Fibroblast of skin of right biceps (primary cell): ENCODE measurements around the gene BCR.

Experiments used
- DNase-seq: peaks from one replicate; pipeline ENCODE4 v3.0.0-alpha.2; 2013

The BCR gene

DNA sequence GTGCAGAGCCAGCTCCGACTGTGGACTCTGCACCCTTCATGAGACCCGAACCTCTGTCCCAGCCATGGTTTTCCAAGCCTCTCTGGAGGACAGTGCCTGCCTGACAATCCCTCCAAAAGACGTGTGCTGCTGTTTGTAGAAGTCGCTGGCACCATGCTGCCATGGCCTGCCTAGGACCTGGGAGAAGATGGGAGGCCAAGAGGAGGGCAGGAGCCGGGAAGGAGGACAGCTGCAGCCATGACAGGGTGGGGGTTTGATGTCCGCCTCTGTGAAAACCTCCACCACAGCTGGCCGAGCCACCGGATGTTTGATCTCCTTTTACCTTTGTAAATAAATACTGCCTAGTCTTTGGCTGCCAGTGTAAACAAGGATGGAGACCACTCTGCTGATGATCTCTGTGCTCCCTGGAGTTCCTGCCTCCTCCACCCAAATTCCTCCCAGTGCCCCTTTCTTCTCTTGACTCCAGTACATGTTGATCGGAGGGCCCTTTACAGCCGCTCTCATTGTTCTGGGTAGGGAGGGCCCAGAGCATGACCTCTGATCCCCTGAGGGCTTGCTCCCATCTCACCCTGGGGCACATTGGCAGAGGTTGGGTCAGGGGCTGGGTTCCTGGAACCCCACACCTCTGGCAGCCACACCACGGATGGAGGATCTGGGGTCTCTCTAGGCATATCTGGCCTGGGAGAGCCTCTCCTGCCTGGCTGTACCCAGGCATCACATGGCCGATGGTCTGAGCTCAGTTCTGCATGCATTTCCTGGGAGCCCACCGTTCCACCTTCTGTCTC, 66.9 kb downstream of the BCR start:
- no peak for DNase-seq

DNA sequence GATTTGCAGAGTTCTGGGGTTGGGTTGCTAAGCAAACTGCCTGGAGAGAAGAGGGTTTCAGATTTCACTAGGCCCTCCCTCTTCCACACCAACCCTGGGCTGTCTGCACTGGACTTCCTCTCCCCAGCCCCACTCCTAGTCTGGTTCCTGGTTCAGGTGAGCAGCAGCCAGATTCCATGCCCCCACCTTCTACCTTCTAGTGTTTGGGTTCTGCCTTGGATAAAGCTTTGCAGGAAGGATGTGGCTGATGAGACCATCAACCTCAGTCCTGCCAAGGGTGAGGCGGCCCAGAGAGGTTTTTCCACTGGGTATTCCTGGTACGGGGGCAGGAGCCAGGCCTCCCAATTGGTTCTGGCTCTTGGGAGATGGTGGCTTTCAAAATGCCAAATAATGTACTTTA, 68.3 kb downstream of the BCR start:
- DNase-seq: peak; percentile 22

DNA sequence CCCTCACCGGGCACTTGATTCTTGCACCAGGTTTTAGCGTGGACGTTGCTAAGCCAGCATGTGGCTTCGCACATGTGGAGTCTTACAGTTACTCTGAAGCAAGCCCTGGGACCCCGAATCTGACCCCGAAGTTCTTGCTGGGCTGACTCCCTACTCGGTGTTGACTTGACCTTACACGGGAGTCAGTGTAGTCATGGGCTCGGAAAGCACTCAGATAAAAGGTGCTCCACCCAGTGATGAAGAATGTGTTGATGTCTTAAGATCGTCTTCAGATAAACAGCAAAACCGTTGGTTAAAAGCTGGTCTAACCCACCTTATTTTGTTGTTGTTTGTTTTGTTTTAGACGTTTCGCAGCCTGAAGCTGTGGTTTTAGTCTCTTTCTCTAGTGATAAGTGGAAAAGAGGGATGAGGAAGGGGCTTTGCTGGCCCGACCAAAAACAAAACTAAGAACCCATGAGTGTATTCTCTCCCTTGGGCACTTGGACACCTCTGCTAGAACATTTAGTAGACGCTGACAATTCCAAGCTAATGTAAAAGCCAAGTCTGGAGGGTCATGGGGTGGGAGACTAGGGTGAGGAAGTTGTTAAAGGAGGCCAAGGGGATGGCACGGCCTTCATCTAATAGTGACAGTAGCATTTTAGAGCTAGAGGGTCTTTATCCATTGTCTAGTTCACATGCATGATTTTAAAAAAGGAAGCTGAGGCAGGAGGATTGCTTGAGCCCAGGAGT, 69.9 kb downstream of the BCR start:
- DNase-seq: no peak

DNA sequence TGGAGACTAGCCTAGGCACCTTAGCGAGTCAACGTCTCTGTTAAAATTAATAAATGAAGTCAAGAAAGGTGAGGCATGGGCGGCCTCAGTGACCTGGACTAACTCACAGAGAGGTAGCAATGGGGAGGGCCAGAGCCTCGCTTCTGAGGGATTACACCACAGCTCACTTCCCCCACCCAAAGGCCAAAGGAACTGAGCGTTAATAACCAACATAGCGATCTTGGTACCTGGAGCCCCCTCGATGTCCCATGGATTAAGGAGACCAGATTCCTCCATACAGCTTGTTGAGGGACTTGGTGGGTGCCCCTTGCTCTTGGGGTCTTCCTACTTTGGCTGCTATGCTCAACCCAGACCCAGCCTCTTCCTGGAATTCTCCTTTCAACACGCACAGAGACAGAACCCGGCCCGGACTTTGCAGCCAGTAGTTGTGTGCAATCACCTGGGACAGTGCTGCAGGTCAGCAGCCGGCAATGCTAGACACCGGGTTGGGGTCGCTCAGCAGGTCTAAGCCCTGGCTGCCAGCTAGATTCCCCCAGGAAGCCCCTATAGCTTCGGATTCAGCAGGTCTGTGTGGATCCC, 70.6 kb downstream of the BCR start:
- no peak for DNase-seq

DNA sequence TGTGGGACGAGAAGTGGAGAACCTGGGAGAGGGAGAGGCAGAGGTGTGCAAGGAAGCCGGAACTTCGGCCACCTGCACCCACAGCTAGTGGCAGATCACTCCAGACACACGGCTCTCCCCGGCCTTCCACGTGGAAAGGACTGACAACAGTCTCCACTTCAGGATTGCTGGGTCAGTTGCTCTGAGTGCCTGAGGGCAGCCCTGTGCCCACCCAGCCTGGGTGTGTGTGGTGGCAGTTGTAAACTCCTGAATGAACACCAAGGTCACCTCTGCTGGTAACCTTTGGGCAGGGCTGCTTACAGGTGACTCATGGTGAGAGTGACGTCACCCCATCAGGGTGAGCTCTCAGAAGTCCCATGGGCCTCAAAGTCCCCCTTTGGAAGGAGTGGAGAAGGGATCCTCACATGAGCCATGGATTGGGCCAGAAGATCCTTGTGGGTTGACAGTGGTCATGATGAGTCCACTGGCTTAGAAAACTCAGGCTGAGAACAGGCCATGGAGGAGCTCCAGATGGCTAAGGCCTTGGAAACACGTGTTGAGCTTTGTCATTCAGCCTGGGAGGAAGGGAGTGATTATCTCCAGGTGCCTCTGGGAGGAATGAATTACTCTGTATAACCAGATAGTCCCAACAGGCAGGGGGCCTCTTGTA, 71.3 kb downstream of the BCR start:
- peak; percentile 7 for DNase-seq

DNA sequence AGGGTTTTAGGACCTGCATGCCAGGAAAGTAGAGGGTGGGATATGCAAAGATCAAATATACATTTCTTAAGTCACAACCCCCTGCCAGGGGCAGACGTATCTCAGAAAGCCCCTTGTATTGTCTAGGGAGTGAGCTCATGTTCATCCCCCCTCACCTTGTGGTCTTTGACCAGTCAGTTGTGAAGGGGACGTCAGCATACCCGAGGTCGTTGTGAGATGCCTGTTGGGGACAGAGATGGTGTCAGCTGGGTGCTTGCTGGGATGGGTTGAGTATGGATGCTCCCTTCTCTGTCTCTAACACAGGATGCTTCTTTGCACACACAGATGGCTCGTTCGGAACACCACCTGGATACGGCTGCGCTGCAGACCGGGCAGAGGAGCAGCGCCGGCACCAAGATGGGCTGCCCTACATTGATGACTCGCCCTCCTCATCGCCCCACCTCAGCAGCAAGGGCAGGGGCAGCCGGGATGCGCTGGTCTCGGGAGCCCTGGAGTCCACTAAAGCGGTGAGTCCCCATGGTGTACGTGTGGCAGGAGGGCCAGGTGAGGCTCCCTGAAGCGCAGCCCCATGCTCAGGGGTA, 73.3 kb downstream of the BCR start:
- no peak for DNase-seq

DNA sequence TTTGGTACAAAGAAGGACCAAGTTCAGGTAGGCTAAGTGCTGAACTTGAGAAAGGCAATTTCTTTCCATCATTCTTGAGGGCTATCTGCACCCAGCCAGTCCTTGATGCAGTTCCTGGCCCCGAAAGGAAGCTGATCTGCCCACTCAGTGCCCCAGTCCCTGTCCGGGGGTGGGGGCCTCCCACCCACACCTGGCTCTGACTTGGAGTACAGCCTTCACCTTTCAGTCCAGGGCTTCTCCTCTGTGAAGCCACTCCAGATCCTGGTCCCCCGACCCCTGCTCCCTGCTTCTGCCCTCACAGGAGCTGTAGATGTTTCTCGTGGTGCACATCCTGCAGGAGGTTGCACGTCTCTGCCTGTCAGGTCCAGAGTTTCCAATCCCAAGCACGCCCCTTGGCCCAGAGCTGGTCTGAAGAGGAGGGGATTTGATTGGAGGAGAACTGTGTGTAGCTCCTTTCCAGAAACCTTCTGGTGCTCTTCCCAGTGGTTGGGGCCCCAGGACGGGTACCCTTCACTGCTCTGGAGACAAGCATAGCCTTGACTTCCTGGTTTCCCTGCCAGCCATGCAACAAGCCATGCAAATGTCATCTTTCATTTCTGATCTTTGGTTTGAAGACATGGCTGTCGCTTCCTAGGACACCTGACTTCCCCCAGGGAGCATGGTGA, 75.3 kb downstream of the BCR start:
- no peak for DNase-seq

DNA sequence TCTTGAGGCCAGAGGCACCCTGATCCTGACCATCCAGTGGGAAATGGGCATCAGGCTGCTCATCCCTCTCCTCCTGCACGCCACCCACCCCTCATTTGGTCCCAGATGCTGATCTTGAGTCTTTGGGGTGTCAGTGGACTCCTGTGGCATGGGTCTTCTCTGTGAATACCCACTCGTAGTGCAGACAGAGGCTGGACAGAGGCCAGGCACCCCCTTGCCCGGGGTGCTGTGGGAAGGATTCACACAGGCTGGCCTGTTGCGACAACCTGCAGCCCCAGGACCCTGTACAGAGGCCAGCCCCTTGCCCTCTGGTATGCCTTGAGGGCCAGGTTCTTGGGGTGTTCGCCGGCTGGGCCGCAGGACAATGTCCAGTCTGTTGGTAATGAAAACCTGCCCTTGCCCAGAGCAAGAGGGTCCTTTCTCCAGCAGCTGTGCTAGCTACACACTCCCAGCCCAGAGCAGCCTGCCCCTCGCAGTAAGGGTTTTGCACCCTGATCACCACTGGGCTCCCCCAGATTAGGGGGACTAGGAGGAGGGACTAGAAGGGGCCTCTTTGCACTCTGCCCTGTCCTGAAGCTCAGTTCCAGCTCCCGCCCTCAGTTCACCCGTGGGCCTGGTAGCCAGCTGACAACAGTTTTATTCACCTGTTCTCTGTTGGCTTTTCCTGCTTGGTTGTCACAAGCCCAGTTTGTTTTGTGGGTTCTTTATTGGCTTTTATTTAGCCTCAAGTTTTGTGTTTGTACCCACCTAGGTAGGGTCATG, 76.0 kb downstream of the BCR start:
- DNase-seq: no peak

DNA sequence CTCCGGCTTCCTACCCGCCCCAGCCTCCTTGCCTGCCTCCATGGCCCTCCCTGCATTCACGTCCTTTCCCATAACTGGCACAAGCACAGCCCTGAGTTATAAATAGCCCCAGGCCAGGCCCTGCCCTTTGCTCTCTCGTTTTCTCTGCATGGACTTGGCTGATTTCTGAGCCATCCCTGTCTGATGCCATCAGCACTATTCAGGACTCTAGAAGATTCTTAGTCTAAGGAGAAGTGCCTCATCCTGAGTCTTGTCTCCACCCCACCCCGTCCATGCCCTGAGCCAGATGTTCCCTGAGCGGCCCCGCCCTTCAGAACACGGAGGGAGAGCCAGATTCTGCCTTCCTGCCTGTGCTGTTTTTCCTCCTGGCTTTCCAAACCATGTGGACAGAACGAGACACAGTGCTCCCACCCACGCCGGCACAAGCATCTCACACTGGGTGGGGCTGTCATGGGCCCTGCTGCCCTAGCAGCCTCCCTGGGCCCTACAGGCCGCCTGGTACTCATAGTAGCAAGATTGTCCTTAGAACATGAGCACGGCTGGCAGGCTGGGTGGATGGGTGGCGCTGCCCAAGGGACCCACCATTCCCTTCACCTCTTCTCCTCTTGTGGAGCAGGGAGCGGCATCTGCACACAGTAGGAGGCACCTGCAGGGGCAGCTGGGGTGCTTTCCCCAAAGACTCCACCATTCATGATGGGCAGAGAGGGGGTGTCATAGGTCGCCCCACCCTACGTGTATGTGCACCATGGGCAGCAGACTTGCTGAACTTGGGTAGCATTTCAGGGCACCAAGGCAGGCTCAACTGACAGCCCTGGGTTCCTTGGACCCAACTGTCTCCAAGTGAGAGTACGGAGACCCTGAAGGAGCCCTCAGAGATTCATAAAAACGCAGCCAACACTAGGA, 76.9 kb downstream of the BCR start:
- DNase-seq: no peak

DNA sequence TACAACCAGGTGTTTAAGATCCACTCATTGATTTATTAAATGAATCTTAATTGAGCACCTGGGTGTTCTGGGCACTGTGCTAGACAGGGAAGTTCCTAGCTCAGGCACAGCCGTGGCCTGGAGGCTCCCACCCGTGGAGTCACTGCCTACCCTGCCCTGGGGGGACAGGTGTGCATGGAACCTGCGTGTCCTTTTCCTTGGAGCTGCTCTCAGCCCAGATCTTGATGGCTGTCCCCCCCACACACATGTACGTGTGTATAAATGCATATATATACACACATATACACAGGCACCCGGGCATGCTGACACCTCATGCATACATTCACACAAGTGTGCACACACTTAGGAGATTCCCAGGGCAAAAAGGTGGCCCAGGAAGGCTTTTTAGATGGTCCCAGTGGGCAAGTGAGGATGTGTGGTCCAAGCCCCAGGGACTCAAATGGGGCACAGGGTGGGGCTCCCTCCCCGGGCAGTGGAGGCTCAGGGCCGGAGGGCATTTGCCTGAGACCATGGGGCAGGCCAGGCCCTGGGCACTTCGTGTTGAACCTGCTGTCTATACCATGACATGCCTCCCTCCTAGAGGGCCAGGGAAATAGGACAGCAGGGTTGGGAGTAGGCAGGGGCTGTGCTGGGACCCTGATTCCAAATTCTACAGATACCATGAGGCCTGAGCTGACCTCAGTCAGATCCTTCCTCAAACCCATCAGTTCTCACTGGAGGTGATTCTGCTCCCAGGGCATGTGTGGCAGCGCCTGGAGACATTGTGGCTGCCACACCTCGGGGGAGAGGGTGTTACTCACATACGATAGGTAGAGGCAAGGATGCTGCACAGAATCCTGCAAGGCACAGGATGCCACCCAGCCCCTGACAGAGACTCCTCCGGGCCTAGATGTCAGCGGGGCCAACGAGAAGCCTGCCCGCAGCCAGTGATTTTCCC, 77.8 kb downstream of the BCR start:
- no peak for DNase-seq

DNA sequence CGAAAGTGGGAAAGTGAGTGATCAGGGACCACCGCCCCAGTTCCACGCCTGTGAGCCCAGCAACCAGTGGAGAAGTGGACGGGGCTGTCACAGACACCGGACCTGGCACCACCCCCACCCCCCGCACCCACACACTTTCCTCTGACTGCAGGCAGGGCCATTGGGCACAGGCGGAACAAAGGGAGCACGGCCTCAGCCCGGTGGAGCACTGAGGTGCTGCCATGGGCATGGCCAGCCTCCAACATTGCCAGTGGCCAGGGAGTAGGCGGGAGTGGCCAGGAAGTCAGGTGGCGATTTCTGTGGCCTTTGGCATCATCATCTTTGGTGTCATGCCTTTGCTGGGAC, 78.5 kb downstream of the BCR start:
- DNase-seq: no peak

DNA sequence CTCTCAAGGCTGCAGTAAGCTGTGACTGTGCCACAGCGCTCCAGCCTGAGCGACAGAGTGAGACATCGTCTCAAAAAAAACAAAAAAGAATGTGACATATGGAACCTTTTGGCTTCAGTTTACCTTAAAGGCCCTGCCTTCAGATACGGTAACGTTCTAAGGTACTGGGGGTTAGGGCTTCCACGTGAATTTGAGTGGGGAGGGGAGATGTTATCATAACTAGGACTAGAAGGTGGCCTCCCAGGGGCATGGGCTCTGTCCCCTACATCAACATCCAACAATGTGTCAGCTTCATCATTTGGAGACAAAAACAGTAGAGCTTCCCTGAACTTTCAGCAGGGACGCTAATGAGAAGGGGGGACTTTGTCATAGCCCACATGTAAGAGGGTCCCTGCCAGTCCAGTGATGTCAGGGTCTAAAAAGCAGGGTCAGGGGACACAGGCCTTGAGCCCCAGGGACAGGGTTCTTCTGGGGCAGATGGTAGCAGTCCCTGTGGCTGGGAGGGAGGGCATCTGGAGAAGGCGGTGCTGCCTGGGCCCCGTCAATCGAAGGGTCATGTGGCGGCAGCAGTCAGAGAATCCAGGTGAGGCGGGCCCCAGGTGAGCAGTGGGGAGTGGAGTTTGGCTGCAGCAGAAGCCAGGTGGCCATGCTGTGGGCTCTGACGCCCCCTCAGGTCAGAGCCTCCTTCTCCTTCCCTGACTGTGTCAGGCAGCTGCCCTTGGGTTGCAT, 79.8 kb downstream of the BCR start:
- DNase-seq: no peak

DNA sequence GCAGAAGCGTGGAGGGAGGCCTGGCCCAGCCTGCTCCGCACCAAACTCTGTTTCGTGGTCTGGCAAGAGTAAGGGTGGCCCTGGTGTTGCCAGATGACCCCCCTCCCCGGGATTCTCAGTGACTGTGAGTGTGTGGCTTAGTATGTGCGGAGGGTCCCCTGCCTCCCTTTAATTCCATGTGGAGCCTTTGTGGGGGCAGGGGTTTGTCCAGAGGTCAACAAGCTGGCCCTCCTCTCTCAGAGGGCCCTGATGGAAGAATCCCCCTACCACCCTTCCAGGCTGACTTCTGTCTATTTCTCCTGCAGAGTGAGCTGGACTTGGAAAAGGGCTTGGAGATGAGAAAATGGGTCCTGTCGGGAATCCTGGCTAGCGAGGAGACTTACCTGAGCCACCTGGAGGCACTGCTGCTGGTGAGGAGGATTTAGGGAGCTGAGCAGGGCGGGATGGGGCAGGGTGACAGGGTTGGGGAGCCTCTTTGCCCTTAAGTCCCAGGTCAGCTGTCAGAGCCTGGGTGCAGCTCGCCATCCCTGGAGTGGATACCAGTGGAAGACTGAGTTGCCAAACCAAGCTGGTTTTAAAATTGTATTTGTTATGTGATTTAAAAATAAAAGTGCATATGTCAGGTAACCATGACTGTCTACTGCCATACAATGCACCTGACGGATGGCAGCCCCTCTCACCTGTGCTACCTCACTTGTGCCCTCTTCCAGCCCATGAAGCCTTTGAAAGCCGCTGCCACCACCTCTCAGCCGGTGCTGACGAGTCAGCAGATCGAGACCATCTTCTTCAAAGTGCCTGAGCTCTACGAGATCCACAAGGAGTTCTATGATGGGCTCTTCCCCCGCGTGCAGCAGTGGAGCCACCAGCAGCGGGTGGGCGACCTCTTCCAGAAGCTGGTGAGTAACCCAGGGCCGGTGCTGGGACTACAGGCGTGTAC, 80.6 kb downstream of the BCR start:
- no peak for DNase-seq

DNA sequence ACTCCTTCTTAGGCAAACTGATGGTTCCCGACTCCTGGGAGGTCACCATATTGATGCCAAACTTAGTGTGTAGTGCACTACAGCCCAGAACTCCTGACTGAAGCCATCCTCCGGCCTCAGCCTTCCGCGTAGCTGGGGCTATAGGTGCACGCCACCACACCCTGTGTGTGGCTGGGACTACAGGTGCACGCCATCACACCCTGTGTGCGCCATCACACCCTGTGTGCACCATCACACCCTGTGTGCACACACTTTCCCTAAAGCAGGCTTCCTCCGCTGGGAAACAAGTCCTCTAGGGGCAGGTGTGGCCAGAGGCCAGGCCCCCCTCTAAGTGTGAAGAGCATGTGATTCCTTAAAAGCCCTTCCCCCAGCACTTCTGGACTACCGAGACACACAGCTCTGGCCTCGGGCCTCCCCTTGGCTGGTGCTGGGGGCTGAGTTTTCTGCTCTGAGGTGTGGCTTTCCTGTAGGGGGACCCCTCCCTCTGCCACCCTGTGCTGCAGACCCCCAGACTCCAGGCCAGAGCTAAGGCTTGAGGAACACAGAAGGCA, 81.7 kb downstream of the BCR start:
- DNase-seq: no peak

DNA sequence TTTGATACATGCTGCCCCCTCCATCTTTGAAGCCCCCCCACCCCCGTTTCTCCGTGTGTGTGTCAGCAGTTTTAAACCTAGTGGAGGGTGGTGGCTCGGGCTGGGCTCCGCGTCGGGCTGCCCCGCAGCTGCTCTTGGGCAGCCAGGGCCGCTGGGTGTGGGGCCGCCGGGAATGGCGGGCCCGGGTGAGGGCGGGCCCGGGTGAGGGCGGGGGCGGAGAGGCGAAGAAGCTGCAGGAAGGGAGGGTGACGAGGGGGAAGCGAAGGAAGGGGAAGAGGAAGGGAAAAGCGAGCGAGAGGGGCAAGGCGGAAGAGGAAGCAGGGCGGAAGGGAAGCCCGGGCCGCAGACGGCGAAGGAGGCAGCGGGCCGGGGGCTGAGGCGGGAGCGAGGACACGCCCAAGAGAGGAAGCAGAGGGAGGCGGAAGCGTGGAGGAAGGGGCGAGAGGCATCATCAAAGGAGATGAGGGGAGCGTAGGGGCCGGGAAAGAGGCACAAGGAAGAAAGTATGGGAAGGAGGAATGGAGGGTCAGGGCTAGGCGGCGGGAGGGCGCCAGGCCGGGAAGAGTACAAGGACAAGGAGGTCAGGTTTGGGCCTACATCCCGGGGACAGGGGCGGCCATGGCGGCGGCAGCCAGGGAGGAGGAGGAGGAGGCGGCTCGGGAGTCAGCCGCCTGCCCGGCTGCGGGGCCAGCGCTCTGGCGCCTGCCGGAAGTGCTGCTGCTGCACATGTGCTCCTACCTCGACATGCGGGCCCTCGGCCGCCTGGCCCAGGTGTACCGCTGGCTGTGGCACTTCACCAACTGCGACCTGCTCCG, 82.4 kb downstream of the BCR start:
- DNase-seq: no peak
